Measurements from ENCODE around the gene SLC6A1.

DNA sequence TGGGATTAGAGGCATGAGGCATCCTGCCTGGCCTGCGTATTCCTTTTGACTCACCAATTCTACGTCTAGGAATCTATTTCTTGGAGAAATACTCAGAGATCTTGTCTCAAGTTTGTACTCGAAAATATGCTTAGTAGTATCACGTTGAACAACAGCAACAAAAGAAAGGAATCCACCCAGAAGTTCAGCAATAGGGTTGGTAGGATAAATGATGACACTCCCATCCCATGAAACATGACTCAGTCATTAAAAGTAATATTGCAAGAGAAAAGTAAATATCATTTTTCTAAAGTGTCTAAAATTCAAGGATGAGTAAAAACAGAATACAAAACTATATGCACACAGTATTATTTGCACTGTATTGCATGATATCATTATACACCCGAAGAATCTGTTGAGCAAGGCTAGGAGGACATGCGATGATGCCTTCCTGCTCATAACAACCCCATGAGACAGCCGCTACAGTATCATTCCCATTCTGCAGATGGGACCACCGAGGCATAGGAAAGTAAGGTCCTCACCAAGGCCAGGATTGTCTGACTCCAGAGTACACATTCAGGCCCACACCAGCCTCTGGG, 61.5 kb downstream of the SLC6A1 start:
- TF ChIP-seq POLR2A (IDR thresholded peaks at IDR 0.05; ENCODE audit: low read depth, low read length) (no peak), POLR2AphosphoS5 (IDR thresholded peaks at IDR 0.05; ENCODE audit: low read depth, low read length) (no peak), TAF1 (IDR thresholded peaks at IDR 0.05; ENCODE audit: borderline replicate concordance, low read depth, low read length) (no peak)

All from GM12892 (cell line).